HEK293 (cell line): Measurements from ENCODE around the gene ABCA3.

Experiments used
- CTCF ChIA-PET: fragments of 350-600 bp; formaldehyde crosslinking; extraction: SDS; loops from one replicate; lab custom pipeline; 2021; ENCODE audit warnings: antibody characterized with exemption; lab: Yijun Ruan, JAX
- POLR2A ChIA-PET: fragments of 300-600 bp; formaldehyde crosslinking; extraction: SDS; loops from one replicate; lab custom pipeline; 2020; ENCODE audit warnings: antibody characterized with exemption, inconsistent platforms; lab: Yijun Ruan, JAX
- H3K27ac ChIP-seq: fragments of 200-500 bp; sonication (Bioruptor generic); 2 replicates; pipeline ENCODE4 v1.5.1; 2014; ENCODE audit warnings: low read depth, low read length, control low read depth, inconsistent platforms; ENCODE audit errors: extremely low read depth
- H3K36me3 ChIP-seq, 2 experiments: fragments of 200-500 bp in 1 of 2; sonication (Bioruptor generic) in 1 of 2; 1 replicate in 1 of 2; 2 replicates in 1 of 2; pipeline ENCODE4 v1.5.1; 2014 to 2017; ENCODE audit warnings: inconsistent platforms in 2 of 2, low read length in 2 of 2; ENCODE audit not compliant: control insufficient read depth in 2 of 2, insufficient read depth in 1 of 2
- H3K4me1 ChIP-seq: fragments of 200-500 bp; sonication (Bioruptor generic); 2 replicates; pipeline ENCODE4 v1.5.1; 2014; ENCODE audit warnings: mild to moderate bottlenecking, low read length, inconsistent platforms; ENCODE audit not compliant: control insufficient read depth, insufficient read depth
- H3K4me3 ChIP-seq: 2 replicates; pipeline ENCODE4 v1.5.1; 2011; ENCODE audit warnings: low read depth, mild to moderate bottlenecking, control low read depth, low read length, moderate library complexity
- H3K9me3 ChIP-seq: fragments of 200-500 bp; sonication (Bioruptor generic); 2 replicates; pipeline ENCODE4 v1.5.1; 2014; ENCODE audit warnings: low read depth, low read length, inconsistent platforms; ENCODE audit not compliant: control insufficient read depth, insufficient read depth
- GLIS1 ChIP-seq: fragments of 450-650 bp; formaldehyde crosslinking; IDR thresholded peaks from 2 replicates; pipeline ENCODE4 v1.5.1; 2016; ENCODE audit warnings: missing biosample characterization, missing genetic modification characterization
- KLF17 ChIP-seq: fragments of 450-650 bp; formaldehyde crosslinking; IDR thresholded peaks from 2 replicates; pipeline ENCODE4 v1.5.1; 2016; ENCODE audit warnings: missing biosample characterization, missing genetic modification characterization
- MZF1 ChIP-seq: fragments of 450-650 bp; formaldehyde crosslinking; IDR thresholded peaks from 2 replicates; pipeline ENCODE4 v1.5.1; 2017; ENCODE audit warnings: missing biosample characterization, missing genetic modification characterization, borderline replicate concordance
- OVOL3 ChIP-seq: fragments of 450-650 bp; formaldehyde crosslinking; IDR thresholded peaks from 2 replicates; pipeline ENCODE4 v1.5.1; 2016; ENCODE audit warnings: missing biosample characterization, missing genetic modification characterization
- PATZ1 ChIP-seq: fragments of 450-650 bp; formaldehyde crosslinking; IDR thresholded peaks from 2 replicates; pipeline ENCODE4 v1.5.1; 2016; ENCODE audit warnings: missing biosample characterization, missing genetic modification characterization
- SETDB1 ChIP-seq: IDR thresholded peaks from one replicate; pipeline ENCODE4 v1.6.1; 2017; ENCODE audit warnings: mild to moderate bottlenecking, low read length, moderate library complexity, mixed read lengths; ENCODE audit not compliant: insufficient read length
- SP7 ChIP-seq: fragments of 450-650 bp; formaldehyde crosslinking; IDR thresholded peaks from 2 replicates; pipeline ENCODE4 v1.5.1; 2016; ENCODE audit warnings: missing biosample characterization, missing genetic modification characterization
- TSHZ1 ChIP-seq: fragments of 450-650 bp; formaldehyde crosslinking; IDR thresholded peaks from 2 replicates; pipeline ENCODE4 v1.5.1; 2016; ENCODE audit warnings: missing biosample characterization, missing genetic modification characterization, borderline replicate concordance
- ZBTB17 ChIP-seq: fragments of 450-650 bp; formaldehyde crosslinking; IDR thresholded peaks from 2 replicates; pipeline ENCODE4 v1.5.1; 2016; ENCODE audit warnings: missing biosample characterization, missing genetic modification characterization
- ZBTB20 ChIP-seq: fragments of 450-650 bp; formaldehyde crosslinking; IDR thresholded peaks from 2 replicates; pipeline ENCODE4 v1.5.1; 2016; ENCODE audit warnings: missing biosample characterization, missing genetic modification characterization
- ZBTB21 ChIP-seq: fragments of 450-650 bp; formaldehyde crosslinking; IDR thresholded peaks from 2 replicates; pipeline ENCODE4 v1.5.1; 2017; ENCODE audit warnings: missing biosample characterization, missing genetic modification characterization
- ZFHX2 ChIP-seq: fragments of 450-650 bp; formaldehyde crosslinking; conservative IDR thresholded peaks from 2 replicates; pipeline ENCODE4 v1.5.1; 2016; ENCODE audit warnings: missing biosample characterization, missing genetic modification characterization
- ZNF121 ChIP-seq: fragments of 450-650 bp; formaldehyde crosslinking; IDR thresholded peaks from 2 replicates; pipeline ENCODE4 v1.5.1; 2016; ENCODE audit warnings: missing biosample characterization, missing genetic modification characterization
- ZNF157 ChIP-seq: fragments of 450-650 bp; formaldehyde crosslinking; IDR thresholded peaks from 2 replicates; pipeline ENCODE4 v1.5.1; 2016; ENCODE audit warnings: missing biosample characterization, missing genetic modification characterization
- ZNF175 ChIP-seq: fragments of 450-650 bp; formaldehyde crosslinking; IDR thresholded peaks from 2 replicates; pipeline ENCODE4 v1.5.1; 2016; ENCODE audit warnings: missing biosample characterization, missing genetic modification characterization
- ZNF302 ChIP-seq: fragments of 450-650 bp; formaldehyde crosslinking; IDR thresholded peaks from 2 replicates; pipeline ENCODE4 v1.5.1; 2016; ENCODE audit warnings: missing biosample characterization, missing genetic modification characterization, low read depth
- ZNF555 ChIP-seq: fragments of 450-650 bp; formaldehyde crosslinking; conservative IDR thresholded peaks from 2 replicates; pipeline ENCODE4 v1.5.1; 2017; ENCODE audit warnings: missing biosample characterization, mild to moderate bottlenecking, missing genetic modification characterization, inconsistent platforms
- ZNF626 ChIP-seq: fragments of 450-650 bp; sonication (Bioruptor Pico); formaldehyde crosslinking; IDR thresholded peaks from 2 replicates; pipeline ENCODE4 v1.5.1; 2018; ENCODE audit warnings: missing biosample characterization, missing genetic modification characterization, inconsistent platforms
- ZNF785 ChIP-seq: fragments of 450-650 bp; formaldehyde crosslinking; IDR thresholded peaks from 2 replicates; pipeline ENCODE4 v1.5.1; 2016; ENCODE audit warnings: missing biosample characterization, missing genetic modification characterization
- ZSCAN16 ChIP-seq: fragments of 450-650 bp; formaldehyde crosslinking; IDR thresholded peaks from 2 replicates; pipeline ENCODE4 v1.5.1; 2016; ENCODE audit warnings: missing biosample characterization, missing genetic modification characterization
- ZSCAN18 ChIP-seq: fragments of 450-650 bp; formaldehyde crosslinking; IDR thresholded peaks from 2 replicates; pipeline ENCODE4 v1.5.1; 2016; ENCODE audit warnings: missing biosample characterization, missing genetic modification characterization

Gene ABCA3

GRCh38 chr16:2340564-2341455 is at the start of gene ABCA3 (continued):
- TF ChIP-seq ZSCAN18 (tag by site-specific recombination), result peak; percentile 83; the same call in 1 of the 2 replicates
- peak; percentile 96 for TF ChIP-seq KLF17 (tag by site-specific recombination)

GRCh38 chr16:2388875-2389433 is 48.4 kb upstream of the ABCA3 start:
- CTCF ChIA-PET, result interaction anchor here (1.0 to 1.5 kb wide), 2 partner anchors 34 to 49 kb away, joined by 3 to 4 read pairs; partner anchors contain the start of gene ABCA3
- no peak overlapping the region for H3K4me3 ChIP-seq
- H3K36me3 ChIP-seq, result no peaks in the 10 kb centered on the region
- no peaks in the 10 kb centered on the region for H3K4me1 ChIP-seq
- no peak overlapping the region for H3K27ac ChIP-seq
- no peak for TF ChIP-seq ZSCAN16 (tag by site-specific recombination)
- TF ChIP-seq SETDB1, result peak; percentile 71
- no peak for TF ChIP-seq ZNF121 (tag by site-specific recombination)
- TF ChIP-seq ZNF626 (tag by site-specific recombination), result peak; percentile 59; the same call in 1 of the 2 replicates
- TF ChIP-seq OVOL3 (tag by site-specific recombination), result no peak
- POLR2A ChIA-PET, result no interaction called here
- H3K9me3 ChIP-seq, result no peaks in the 10 kb centered on the region; the same call in 1 of the 2 replicates

- CTCF ChIA-PET, result interaction anchor here (1.0 to 1.5 kb wide), 2 partner anchors 34 to 48 kb away, joined by 3 to 4 read pairs; partner anchors contain the start of gene ABCA3
- no peaks in the 10 kb centered on the region; the same call in 1 of the 2 replicates for H3K9me3 ChIP-seq
- TF ChIP-seq ZNF785 (tag by site-specific recombination) (no peak), ZBTB21 (tag by site-specific recombination) (no peak), ZBTB20 (no peak), ZFHX2 (no peak), GLIS1 (no peak), ZNF157 (tag by site-specific recombination) (no peak), MZF1 (no peak), ZNF555 (tag by site-specific recombination) (no peak), ZBTB17 (no peak), ZNF302 (tag by site-specific recombination) (no peak), SP7 (tag by site-specific recombination) (no peak), ZNF175 (no peak), PATZ1 (tag by site-specific recombination) (no peak), TSHZ1 (tag by site-specific recombination) (no peak)
These were observed 47.8 kb upstream of the ABCA3 start for GRCh38 chr16:2388139-2388874.

More at GRCh38 chr16:2388139-2388874, 47.8 kb upstream of the ABCA3 start:
- H3K27ac ChIP-seq, result no peak overlapping the region
- POLR2A ChIA-PET, result no interaction called here
- H3K4me3 ChIP-seq, result no peak overlapping the region
- H3K4me1 ChIP-seq, result no peaks in the 10 kb centered on the region
- H3K36me3 ChIP-seq, result no peaks in the 10 kb centered on the region
